ENCODE data around the gene PRIMPOL. TPM values are rescaled to one million over a fixed set of nuclear protein-coding genes. Genes with fewer than 3 reads are reported as not detected.
"Not testable (repeated sequence)": the region's sequence is repeated elsewhere in the genome, so short reads cannot be mapped to it uniquely, and the experiment has no call there.

Gene PRIMPOL
- total RNA-seq, 1 experiment from 2014 or later, result 8.3 TPM

DNA sequence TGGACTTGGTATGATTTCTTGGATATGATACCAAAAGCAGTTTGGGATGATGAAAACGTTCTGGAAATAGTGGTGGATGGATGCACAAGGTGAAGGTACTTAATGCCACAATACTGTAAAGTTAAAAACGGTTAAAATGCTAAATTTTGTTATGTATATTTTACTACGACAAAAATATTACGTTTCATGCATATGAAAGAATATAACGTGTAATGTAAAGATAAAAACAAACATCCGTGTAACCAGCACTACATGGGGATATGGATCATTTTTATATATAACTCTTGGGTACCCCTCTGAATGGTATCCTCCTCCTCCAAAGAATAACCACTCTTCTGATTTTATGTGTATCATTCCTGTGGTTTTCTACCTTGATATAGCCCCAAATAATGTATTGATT is 85.2 kb downstream of the PRIMPOL start:
- Mint-ChIP-seq H3K36me3 (peaks cover 18% of the 10 kb centered on the region), H3K27ac (0 out of 2 replicates have a peak overlapping the region, but pooled peaks have one; percentile 32), H3K4me3 (peak overlapping the region; percentile 91), H3K4me1 (peaks cover 36% of the 10 kb centered on the region), H3K9me3 (peaks cover 13% of the 10 kb centered on the region), H3K27me3 (ENCODE audit: low read depth) (peaks cover 11% of the 10 kb centered on the region)
- CTCF ChIA-PET, result interaction anchor here (0.6 to 2.2 kb wide), 11 partner anchors 11 to 471 kb away, joined by 4 to 20 read pairs (median 7); partner anchors contain the start of genes CASP3, PRIMPOL and SLC25A4
- TF ChIP-seq, protein P1, sequence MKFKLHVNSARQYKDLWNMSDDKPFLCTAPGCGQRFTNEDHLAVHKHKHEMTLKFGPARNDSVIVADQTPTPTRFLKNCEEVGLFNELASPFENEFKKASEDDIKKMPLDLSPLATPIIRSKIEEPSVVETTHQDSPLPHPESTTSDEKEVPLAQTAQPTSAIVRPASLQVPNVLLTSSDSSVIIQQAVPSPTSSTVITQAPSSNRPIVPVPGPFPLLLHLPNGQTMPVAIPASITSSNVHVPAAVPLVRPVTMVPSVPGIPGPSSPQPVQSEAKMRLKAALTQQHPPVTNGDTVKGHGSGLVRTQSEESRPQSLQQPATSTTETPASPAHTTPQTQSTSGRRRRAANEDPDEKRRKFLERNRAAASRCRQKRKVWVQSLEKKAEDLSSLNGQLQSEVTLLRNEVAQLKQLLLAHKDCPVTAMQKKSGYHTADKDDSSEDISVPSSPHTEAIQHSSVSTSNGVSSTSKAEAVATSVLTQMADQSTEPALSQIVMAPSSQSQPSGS (CRISPR knock-in tag; IDR thresholded peaks at IDR 0.05; ENCODE audit: borderline replicate concordance, low read depth), result no peak
- TF ChIP-seq, protein P2, sequence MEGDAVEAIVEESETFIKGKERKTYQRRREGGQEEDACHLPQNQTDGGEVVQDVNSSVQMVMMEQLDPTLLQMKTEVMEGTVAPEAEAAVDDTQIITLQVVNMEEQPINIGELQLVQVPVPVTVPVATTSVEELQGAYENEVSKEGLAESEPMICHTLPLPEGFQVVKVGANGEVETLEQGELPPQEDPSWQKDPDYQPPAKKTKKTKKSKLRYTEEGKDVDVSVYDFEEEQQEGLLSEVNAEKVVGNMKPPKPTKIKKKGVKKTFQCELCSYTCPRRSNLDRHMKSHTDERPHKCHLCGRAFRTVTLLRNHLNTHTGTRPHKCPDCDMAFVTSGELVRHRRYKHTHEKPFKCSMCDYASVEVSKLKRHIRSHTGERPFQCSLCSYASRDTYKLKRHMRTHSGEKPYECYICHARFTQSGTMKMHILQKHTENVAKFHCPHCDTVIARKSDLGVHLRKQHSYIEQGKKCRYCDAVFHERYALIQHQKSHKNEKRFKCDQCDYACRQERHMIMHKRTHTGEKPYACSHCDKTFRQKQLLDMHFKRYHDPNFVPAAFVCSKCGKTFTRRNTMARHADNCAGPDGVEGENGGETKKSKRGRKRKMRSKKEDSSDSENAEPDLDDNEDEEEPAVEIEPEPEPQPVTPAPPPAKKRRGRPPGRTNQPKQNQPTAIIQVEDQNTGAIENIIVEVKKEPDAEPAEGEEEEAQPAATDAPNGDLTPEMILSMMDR (IDR thresholded peaks at IDR 0.05), result no peak
- TF ChIP-seq, protein P3, sequence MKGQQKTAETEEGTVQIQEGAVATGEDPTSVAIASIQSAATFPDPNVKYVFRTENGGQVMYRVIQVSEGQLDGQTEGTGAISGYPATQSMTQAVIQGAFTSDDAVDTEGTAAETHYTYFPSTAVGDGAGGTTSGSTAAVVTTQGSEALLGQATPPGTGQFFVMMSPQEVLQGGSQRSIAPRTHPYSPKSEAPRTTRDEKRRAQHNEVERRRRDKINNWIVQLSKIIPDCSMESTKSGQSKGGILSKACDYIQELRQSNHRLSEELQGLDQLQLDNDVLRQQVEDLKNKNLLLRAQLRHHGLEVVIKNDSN (CRISPR knock-in tag; IDR thresholded peaks at IDR 0.05), result no peak
- TF ChIP-seq, protein P4, sequence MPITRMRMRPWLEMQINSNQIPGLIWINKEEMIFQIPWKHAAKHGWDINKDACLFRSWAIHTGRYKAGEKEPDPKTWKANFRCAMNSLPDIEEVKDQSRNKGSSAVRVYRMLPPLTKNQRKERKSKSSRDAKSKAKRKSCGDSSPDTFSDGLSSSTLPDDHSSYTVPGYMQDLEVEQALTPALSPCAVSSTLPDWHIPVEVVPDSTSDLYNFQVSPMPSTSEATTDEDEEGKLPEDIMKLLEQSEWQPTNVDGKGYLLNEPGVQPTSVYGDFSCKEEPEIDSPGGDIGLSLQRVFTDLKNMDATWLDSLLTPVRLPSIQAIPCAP (CRISPR knock-in tag; IDR thresholded peaks at IDR 0.05), result no peak
- TF ChIP-seq FOXK1 (CRISPR knock-in tag; IDR thresholded peaks at IDR 0.05), result no peak
- TF ChIP-seq, protein P5, sequence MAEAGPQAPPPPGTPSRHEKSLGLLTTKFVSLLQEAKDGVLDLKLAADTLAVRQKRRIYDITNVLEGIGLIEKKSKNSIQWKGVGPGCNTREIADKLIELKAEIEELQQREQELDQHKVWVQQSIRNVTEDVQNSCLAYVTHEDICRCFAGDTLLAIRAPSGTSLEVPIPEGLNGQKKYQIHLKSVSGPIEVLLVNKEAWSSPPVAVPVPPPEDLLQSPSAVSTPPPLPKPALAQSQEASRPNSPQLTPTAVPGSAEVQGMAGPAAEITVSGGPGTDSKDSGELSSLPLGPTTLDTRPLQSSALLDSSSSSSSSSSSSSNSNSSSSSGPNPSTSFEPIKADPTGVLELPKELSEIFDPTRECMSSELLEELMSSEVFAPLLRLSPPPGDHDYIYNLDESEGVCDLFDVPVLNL (CRISPR knock-in tag; IDR thresholded peaks at IDR 0.05; ENCODE audit: borderline replicate concordance, low read depth), result no peak
- no peak for TF ChIP-seq SMAD3 (CRISPR knock-in tag; IDR thresholded peaks at IDR 0.05; ENCODE audit: borderline replicate concordance)
- TF ChIP-seq GTF2I (CRISPR knock-in tag; conservative IDR thresholded peaks at IDR 0.05), result no peak
- no peak for TF ChIP-seq TP53 (CRISPR knock-in tag; IDR thresholded peaks at IDR 0.05)
- TF ChIP-seq NFE2L1 (CRISPR knock-in tag; IDR thresholded peaks at IDR 0.05), result no peak
- DNase-seq (ENCODE audit: low spot score) (no peak), ATAC-seq (no peak)
- POLR2A ChIA-PET, result interaction anchor here (0.8 to 2.2 kb wide), 7 partner anchors 12 to 447 kb away, joined by 3 to 16 read pairs (median 8); partner anchors contain the start of genes CASP3, IRF2 and PRIMPOL

DNA sequence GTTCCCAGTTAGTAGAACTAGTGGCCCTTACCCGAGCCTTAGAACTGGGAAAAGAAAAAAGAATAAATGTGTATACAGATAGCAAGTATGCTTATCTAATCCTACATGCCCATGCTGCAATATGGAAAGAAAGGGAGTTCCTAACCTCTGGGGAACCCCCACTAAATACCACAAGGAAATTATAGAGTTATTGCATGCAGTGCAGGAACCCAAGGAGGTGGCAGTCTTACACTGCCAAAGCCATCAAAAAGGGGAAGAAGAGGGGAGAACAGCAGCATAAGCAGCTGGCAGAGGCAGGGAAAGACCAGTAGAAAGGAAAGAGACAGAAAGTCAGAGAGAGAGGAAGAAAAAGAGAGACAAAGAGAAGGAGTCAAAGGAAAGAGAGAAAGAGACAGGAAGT is 90.0 kb downstream of the PRIMPOL start:
- H3K27ac Mint-ChIP-seq, CTCF ChIA-PET: not testable (repeated sequence)

DNA sequence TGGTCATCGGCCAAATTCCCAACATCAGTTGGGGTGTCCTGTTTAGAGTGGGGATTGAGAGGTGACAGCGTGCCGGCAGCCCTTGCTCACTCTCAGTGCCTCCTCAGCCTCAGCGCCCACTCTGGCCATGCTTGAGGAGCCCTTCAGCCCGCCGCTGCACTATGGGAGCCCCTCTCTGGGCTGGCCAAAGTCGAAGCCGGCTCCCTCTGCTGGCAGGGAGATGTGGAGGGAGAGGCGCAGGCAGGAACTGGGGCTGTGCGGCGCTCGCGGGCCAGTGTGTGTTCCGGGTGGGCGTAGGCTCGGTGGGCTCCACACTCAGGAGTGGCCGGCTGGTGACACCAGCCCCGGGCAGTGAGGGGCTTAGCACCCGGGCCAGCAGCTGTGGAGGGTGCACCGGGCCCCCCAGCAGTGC is 91.4 kb downstream of the PRIMPOL start:
- Mint-ChIP-seq H3K4me3 (no peak overlapping the region), H3K4me1 (peaks cover 11% of the 10 kb centered on the region), H3K9me3 (peaks cover 35% of the 10 kb centered on the region), H3K36me3 (peaks cover 35% of the 10 kb centered on the region), H3K27ac (no peak overlapping the region), H3K27me3 (ENCODE audit: low read depth) (peaks cover 24% of the 10 kb centered on the region)
- ATAC-seq (no peak; the same call in 1 of the 2 replicates), DNase-seq (ENCODE audit: low spot score) (no peak)
- CTCF ChIA-PET, result interaction anchor here (1.4 kb wide), 1 partner anchor 264 kb away, joined by 3 read pairs; no protein-coding TSS in a partner anchor
- TF ChIP-seq, protein P6, sequence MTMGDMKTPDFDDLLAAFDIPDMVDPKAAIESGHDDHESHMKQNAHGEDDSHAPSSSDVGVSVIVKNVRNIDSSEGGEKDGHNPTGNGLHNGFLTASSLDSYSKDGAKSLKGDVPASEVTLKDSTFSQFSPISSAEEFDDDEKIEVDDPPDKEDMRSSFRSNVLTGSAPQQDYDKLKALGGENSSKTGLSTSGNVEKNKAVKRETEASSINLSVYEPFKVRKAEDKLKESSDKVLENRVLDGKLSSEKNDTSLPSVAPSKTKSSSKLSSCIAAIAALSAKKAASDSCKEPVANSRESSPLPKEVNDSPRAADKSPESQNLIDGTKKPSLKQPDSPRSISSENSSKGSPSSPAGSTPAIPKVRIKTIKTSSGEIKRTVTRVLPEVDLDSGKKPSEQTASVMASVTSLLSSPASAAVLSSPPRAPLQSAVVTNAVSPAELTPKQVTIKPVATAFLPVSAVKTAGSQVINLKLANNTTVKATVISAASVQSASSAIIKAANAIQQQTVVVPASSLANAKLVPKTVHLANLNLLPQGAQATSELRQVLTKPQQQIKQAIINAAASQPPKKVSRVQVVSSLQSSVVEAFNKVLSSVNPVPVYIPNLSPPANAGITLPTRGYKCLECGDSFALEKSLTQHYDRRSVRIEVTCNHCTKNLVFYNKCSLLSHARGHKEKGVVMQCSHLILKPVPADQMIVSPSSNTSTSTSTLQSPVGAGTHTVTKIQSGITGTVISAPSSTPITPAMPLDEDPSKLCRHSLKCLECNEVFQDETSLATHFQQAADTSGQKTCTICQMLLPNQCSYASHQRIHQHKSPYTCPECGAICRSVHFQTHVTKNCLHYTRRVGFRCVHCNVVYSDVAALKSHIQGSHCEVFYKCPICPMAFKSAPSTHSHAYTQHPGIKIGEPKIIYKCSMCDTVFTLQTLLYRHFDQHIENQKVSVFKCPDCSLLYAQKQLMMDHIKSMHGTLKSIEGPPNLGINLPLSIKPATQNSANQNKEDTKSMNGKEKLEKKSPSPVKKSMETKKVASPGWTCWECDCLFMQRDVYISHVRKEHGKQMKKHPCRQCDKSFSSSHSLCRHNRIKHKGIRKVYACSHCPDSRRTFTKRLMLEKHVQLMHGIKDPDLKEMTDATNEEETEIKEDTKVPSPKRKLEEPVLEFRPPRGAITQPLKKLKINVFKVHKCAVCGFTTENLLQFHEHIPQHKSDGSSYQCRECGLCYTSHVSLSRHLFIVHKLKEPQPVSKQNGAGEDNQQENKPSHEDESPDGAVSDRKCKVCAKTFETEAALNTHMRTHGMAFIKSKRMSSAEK (CRISPR knock-in tag; IDR thresholded peaks at IDR 0.05; ENCODE audit: borderline replicate concordance), result no peak
- no peak for TF ChIP-seq EMX1 (CRISPR knock-in tag; IDR thresholded peaks at IDR 0.05)
- peak; percentile 59 for TF ChIP-seq FOXP1 (CRISPR knock-in tag; IDR thresholded peaks at IDR 0.05; ENCODE audit: borderline replicate concordance)
- POLR2A ChIA-PET, result no interaction called here

More for the DNA sequence above, 90.0 kb downstream of the PRIMPOL start:
- Mint-ChIP-seq H3K27me3 (ENCODE audit: low read depth) (peaks cover 24% of the 10 kb centered on the region), H3K9me3 (peaks cover 35% of the 10 kb centered on the region), H3K36me3 (peaks cover 35% of the 10 kb centered on the region), H3K4me1 (peaks cover 15% of the 10 kb centered on the region)
- H3K4me3 Mint-ChIP-seq; POLR2A ChIA-PET; ATAC-seq; DNase-seq (ENCODE audit: low spot score): not testable (repeated sequence)

DNA sequence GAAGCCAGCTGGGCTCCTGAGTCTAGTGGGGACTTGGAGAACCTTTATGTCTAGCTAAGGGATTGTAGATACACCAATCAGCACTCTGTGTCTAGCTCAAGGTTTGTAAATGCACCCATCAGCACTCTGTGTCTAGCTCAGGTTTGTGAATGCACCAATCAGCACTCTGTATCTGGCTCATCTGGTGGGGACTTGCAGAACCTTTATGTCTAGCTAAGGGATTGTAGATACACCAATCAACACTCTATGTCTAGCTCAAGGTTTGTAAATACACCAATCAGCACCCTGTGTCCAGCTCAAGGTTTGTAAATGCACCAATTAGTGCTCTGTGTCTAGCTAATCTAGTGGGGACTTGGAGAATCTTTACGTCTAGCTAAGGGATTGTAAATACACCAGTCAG is 92.1 kb downstream of the PRIMPOL start:
- H3K4me3 Mint-ChIP-seq; H3K27ac Mint-ChIP-seq; DNase-seq (ENCODE audit: low spot score); ATAC-seq; POLR2A ChIA-PET: not testable (repeated sequence)
- peaks cover 35% of the 10 kb centered on the region for H3K9me3 Mint-ChIP-seq
- CTCF ChIA-PET, result interaction anchor here (0.6 to 1.5 kb wide), 3 partner anchors 264 to 478 kb away, joined by 3 read pairs; no protein-coding TSS in a partner anchor
- peaks cover 24% of the 10 kb centered on the region for H3K27me3 Mint-ChIP-seq (ENCODE audit: low read depth)
- H3K36me3 Mint-ChIP-seq, result peaks cover 35% of the 10 kb centered on the region
- peaks cover 11% of the 10 kb centered on the region for H3K4me1 Mint-ChIP-seq
